Endothelial cell of umbilical vein (primary cell): ENCODE results near the gene ABLIM2. TPM values are rescaled to one million over a fixed set of nuclear protein-coding genes. Genes with fewer than 3 reads are reported as not detected.

Source experiments
- BruUV-seq: library from RNA; stranded (reverse); fragments of 400-500 nt; replicated peaks from 2 replicates; lab custom pipeline; 2021; lab: Mats Ljungman, UMichigan
- CTCF ChIA-PET: fragments of 300-600, 350-600 bp; sonication (Branson Sonifier 250); formaldehyde crosslinking; loops from one replicate; lab custom pipeline; 2021; ENCODE audit warnings: antibody characterized with exemption, inconsistent platforms; lab: Charles Lee
- POLR2A ChIA-PET: fragments of 300-600, 350-600 bp; sonication (Branson Sonifier 250); formaldehyde crosslinking; loops from one replicate; lab custom pipeline; 2021; ENCODE audit warnings: antibody characterized with exemption, inconsistent platforms; lab: Charles Lee
- DNase-seq: peaks from one replicate; pipeline ENCODE4 v3.0.0-alpha.2; 2011; ENCODE audit warnings: low read depth, low spot score
- FAIRE-seq: peaks from 2 replicates; lab custom pipeline; 2011; peaks lifted over from hg19 to GRCh38; lab: Jason Lieb, UNC
- H2AFZ ChIP-seq: 2 replicates; pipeline ENCODE4 v1.6.0; 2012; ENCODE audit warnings: low read depth, low read length, control low read depth, inconsistent platforms
- H3K27ac ChIP-seq: 2 replicates; pipeline ENCODE4 v1.5.1; 2011; ENCODE audit warnings: low read depth, mild to moderate bottlenecking, control low read depth, low read length, moderate library complexity; ENCODE audit not compliant: insufficient read depth
- H3K27me3 ChIP-seq, 2 experiments: 2 replicates each; pipeline versions ENCODE4 v1.6.0 to v1.6.1; 2011; ENCODE audit warnings: low read length in 2 of 2, mixed read lengths in 1 of 2; ENCODE audit not compliant: control insufficient read depth in 2 of 2, insufficient read depth in 2 of 2
- H3K36me3 ChIP-seq, 2 experiments: 2 replicates in 1 of 2; 3 replicates in 1 of 2; pipeline ENCODE4 v1.5.1; 2011; ENCODE audit warnings: low read length in 2 of 2, mild to moderate bottlenecking in 1 of 2, moderate library complexity in 1 of 2; ENCODE audit not compliant: control insufficient read depth in 2 of 2, insufficient read depth in 2 of 2; ENCODE audit errors: extremely low read depth in 1 of 2
- H3K4me1 ChIP-seq: 3 replicates; pipeline ENCODE4 v1.5.1; 2011; ENCODE audit warnings: mild to moderate bottlenecking, low read length; ENCODE audit not compliant: control insufficient read depth, insufficient read depth; ENCODE audit errors: extremely low read depth
- H3K4me2 ChIP-seq: 2 replicates; pipeline ENCODE4 v1.6.1; 2011; ENCODE audit warnings: low read length, control low read depth, mixed read lengths; ENCODE audit not compliant: insufficient read depth
- H3K4me3 ChIP-seq, 3 experiments: fragments of 200-600 bp in 1 of 3; sonication (generic), shearing (Covaris generic) in 1 of 3; replicated peaks in 1 of 3; 2 replicates each; pipeline ENCODE4 v1.5.1; 2011 to 2016; ENCODE audit warnings: control low read depth in 3 of 3, low read length in 3 of 3, mild to moderate bottlenecking in 2 of 3, inconsistent platforms in 1 of 3, low read depth in 1 of 3, moderate library complexity in 1 of 3; ENCODE audit not compliant: insufficient read depth in 1 of 3
- H3K79me2 ChIP-seq: 2 replicates; pipeline ENCODE4 v1.6.0; 2012; ENCODE audit warnings: low read length, inconsistent platforms; ENCODE audit not compliant: control insufficient read depth, insufficient read depth
- H3K9ac ChIP-seq: replicated peaks from 2 replicates; pipeline ENCODE3; 2011; ENCODE audit warnings: low read length, control low read depth; ENCODE audit not compliant: insufficient read depth; ENCODE audit errors: extremely low read depth
- H3K9me1 ChIP-seq: replicated peaks from 3 replicates; pipeline ENCODE4 v1.6.0; 2011; ENCODE audit warnings: mild to moderate bottlenecking, low read length; ENCODE audit not compliant: control insufficient read depth, insufficient read depth; ENCODE audit errors: extremely low read depth
- H3K9me3 ChIP-seq: replicated peaks from 2 replicates; pipeline ENCODE4 v1.5.1; 2012; ENCODE audit warnings: low read length, inconsistent platforms; ENCODE audit not compliant: control insufficient read depth, insufficient read depth
- H4K20me1 ChIP-seq: replicated peaks from 2 replicates; pipeline ENCODE3; 2011; ENCODE audit warnings: mild to moderate bottlenecking, low read length; ENCODE audit not compliant: control insufficient read depth, insufficient read depth; ENCODE audit errors: extremely low read depth
- FOS ChIP-seq: IDR thresholded peaks from 2 replicates; pipeline ENCODE4 v1.6.1; 2011; ENCODE audit warnings: mild to moderate bottlenecking, low read length, moderate library complexity, borderline replicate concordance; ENCODE audit not compliant: insufficient read depth
- GATA2 ChIP-seq: IDR thresholded peaks from 2 replicates; pipeline ENCODE4 v1.7.0; 2011; ENCODE audit warnings: low read depth, mild to moderate bottlenecking, moderate library complexity, mixed read lengths, low read length; ENCODE audit not compliant: insufficient read length, insufficient read depth
- JUN ChIP-seq: IDR thresholded peaks from 2 replicates; pipeline ENCODE4 v1.6.1; 2011; ENCODE audit warnings: borderline replicate concordance, low read depth; ENCODE audit not compliant: insufficient read length, insufficient read depth
- MYC ChIP-seq: IDR thresholded peaks from one replicate; pipeline ENCODE4 v1.6.1; 2011; ENCODE audit warnings: mild to moderate bottlenecking, low read depth, low read length
- dilution Hi-C: fragments of 300-500 bp; cut with MboI; formaldehyde crosslinking; loops from one replicate; pipeline ENCODE4 v1.15.0; 2019; ENCODE audit warnings: low sequenced_read_pairs; ENCODE audit not compliant: extremely low pct_ligation_motif_present
- intact Hi-C: fragments of 100-400 bp; cut with micrococcal nuclease; formaldehyde crosslinking; loops from one replicate; pipeline ENCODE4 v1.10.0; 2022
- polyA plus RNA-seq, 4 experiments: library from polyadenylated mRNA; depleted of rRNA in 3 of 4; stranded (reverse) in 3 of 4; unstranded in 1 of 4; fragments of >200 nt; gene quantifications; 2 replicates each; pipeline versions ENCODE4 v1.2.1 to v1.2.3, GENCODE V29; 2011 to 2012; ENCODE audit warnings: missing spikeins in 1 of 4
- total RNA-seq: library from RNA; stranded (reverse); gene quantifications from 2 replicates; pipeline ENCODE4 v1.2.3, GENCODE V29; 2021
- TF ChIP-seq, protein P1 (sequence below), 2 donors: IDR thresholded peaks; 1 replicate in 1 of 2; 2 replicates in 1 of 2; pipeline ENCODE4 v1.5.1; 2011; ENCODE audit warnings: low read length in 2 of 2, mild to moderate bottlenecking in 2 of 2, moderate library complexity in 2 of 2, control low read depth in 1 of 2, inconsistent platforms in 1 of 2, low read depth in 1 of 2; ENCODE audit not compliant: insufficient read depth in 1 of 2; ENCODE audit errors: extremely low read depth in 1 of 2
- TF ChIP-seq, protein P2 (sequence below): IDR thresholded peaks from 2 replicates; pipeline ENCODE4 v1.6.1; 2011; ENCODE audit not compliant: insufficient read depth, insufficient read length

The ABLIM2 gene
- total and polyA plus RNA-seq, 2 donors (not counting 3 experiments of a cell fraction or from before 2014, with no cell fraction given) = 0.28 to 0.66 TPM

DNA sequence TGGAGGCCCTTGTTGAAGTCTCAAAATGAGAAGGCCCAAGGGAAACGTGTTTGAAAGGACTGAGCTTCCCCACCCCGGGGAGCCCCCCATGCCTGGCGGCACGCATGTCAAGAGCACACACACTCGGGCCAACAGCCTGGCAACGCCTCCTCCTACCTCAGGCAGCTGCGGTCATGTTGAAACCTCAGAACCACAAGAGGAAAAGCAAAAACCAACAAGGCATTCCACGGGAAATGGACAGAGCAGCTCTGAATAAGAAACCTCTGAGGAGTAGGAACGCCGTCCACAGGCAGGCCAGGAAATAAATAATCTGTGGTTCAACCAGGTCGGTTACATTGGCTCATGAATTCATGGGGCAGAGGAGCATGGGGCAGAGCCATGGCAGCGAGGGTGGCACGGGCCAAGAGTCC, 123.2 kb downstream of the ABLIM2 start:
- Histone ChIP-seq H4K20me1 (no peaks in the 10 kb centered on the region), H3K4me2 (no peak overlapping the region), H2AFZ (no peak overlapping the region), H3K9me1 (no peaks in the 10 kb centered on the region), H3K9me3 (no peaks in the 10 kb centered on the region), H3K4me3 (no peak overlapping the region), H3K4me1 (peaks cover 3% of the 10 kb centered on the region), H3K36me3 (no peaks in the 10 kb centered on the region), H3K9ac (no peak overlapping the region), H3K79me2 (no peaks in the 10 kb centered on the region), H3K27me3 (peaks cover 0 to 11% of the 10 kb centered on the region in 2 experiments), H3K27ac (no peak overlapping the region)
- no TSS peak for BruUV-seq
- no peak for TF ChIP-seq MYC
- TF ChIP-seq JUN = no peak
- no peak for TF ChIP-seq GATA2
- TF ChIP-seq, protein P1, sequence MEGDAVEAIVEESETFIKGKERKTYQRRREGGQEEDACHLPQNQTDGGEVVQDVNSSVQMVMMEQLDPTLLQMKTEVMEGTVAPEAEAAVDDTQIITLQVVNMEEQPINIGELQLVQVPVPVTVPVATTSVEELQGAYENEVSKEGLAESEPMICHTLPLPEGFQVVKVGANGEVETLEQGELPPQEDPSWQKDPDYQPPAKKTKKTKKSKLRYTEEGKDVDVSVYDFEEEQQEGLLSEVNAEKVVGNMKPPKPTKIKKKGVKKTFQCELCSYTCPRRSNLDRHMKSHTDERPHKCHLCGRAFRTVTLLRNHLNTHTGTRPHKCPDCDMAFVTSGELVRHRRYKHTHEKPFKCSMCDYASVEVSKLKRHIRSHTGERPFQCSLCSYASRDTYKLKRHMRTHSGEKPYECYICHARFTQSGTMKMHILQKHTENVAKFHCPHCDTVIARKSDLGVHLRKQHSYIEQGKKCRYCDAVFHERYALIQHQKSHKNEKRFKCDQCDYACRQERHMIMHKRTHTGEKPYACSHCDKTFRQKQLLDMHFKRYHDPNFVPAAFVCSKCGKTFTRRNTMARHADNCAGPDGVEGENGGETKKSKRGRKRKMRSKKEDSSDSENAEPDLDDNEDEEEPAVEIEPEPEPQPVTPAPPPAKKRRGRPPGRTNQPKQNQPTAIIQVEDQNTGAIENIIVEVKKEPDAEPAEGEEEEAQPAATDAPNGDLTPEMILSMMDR (IDR thresholded peaks at IDR 0.05; ENCODE audit: extremely low read depth in 1 of 2, insufficient read depth in 1 of 2, low read depth in 1 of 2, low read length in 2 of 2) = no peak
- TF ChIP-seq FOS = no peak
- TF ChIP-seq, protein P2, sequence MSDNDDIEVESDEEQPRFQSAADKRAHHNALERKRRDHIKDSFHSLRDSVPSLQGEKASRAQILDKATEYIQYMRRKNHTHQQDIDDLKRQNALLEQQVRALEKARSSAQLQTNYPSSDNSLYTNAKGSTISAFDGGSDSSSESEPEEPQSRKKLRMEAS = no peak
- DNase-seq (peak; percentile 49), FAIRE-seq (peak; percentile 63)
- intact Hi-C loops (loop anchor here (10.0 kb wide), 1 partner anchor 59 kb away; no protein-coding TSS in a partner anchor), dilution Hi-C loops (no loop called here)
- ChIA-PET CTCF (interaction anchor here (1.1 kb wide), 1 partner anchor 21 kb away, joined by 5 read pairs; no protein-coding TSS in a partner anchor), POLR2A (no interaction called here)
